GM18499 (cell line): ENCODE measurements around the gene RABAC1.
"Not testable (repeated sequence)": the region's sequence is repeated elsewhere in the genome, so short reads cannot be mapped to it uniquely, and the experiment has no call there.

ENCODE experiments used
- ATAC-seq: cut with Tn5 transposase; IDR thresholded peaks from one replicate; pipeline ENCODE4 v1.9.1; 2021; ENCODE audit warnings: moderate number of reproducible peaks; ENCODE audit not compliant: insufficient read depth, unreplicated experiment

RABAC1 gene

GRCh38 chr19:41919948-41920712, 39.0 kb downstream of the RABAC1 start:
- no peak for ATAC-seq

GRCh38 chr19:41918653-41919244, 40.4 kb downstream of the RABAC1 start:
- ATAC-seq: no peak

DNA sequence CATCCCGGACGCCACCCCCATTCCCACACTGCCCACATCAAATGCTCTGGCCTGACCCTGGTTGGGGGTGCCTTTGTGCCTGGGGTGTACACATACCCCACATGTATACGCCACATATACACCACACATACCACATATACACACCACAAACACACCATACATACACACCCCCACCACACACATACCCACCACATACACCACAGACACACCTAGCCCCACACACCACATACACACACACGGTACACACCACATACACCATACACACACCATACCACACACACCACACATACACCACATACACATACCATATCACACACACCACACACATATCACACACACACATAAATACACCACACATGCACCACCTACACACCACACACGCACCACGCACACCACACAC, 41.0 kb downstream of the RABAC1 start:
- ATAC-seq: no peak

- ATAC-seq: no peak
Measured at GRCh38 chr19:41917676-41918075, 41.4 kb downstream of the RABAC1 start.

DNA sequence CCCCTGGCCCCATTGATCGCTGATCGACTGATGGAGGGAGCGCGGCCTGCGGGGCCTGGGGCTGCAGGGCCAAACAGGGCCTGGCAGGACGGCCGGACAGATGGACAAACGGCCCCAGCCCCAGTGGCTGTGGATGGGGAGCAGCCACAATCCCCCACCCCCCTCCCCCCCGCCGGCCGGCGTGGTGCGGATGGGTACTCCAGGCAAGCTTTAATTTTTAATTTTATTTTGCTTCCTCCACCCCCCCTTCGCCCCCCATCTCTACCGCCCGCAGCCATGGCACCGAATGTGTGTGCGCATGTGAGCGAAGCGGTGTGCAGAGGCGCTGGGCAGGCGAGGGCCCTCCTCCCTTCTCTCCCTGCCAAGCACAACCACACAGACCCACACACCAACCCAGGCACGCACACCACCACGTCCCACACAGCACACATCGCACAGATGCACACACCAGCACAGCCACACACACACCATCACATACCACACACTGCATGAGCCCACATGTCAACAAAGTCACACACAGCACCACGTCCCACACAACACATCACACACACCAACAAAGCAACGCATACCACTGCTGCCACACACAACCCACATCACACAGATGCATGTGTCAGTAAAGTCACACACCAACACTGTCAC, 43.2 kb downstream of the RABAC1 start:
- no peak for ATAC-seq

DNA sequence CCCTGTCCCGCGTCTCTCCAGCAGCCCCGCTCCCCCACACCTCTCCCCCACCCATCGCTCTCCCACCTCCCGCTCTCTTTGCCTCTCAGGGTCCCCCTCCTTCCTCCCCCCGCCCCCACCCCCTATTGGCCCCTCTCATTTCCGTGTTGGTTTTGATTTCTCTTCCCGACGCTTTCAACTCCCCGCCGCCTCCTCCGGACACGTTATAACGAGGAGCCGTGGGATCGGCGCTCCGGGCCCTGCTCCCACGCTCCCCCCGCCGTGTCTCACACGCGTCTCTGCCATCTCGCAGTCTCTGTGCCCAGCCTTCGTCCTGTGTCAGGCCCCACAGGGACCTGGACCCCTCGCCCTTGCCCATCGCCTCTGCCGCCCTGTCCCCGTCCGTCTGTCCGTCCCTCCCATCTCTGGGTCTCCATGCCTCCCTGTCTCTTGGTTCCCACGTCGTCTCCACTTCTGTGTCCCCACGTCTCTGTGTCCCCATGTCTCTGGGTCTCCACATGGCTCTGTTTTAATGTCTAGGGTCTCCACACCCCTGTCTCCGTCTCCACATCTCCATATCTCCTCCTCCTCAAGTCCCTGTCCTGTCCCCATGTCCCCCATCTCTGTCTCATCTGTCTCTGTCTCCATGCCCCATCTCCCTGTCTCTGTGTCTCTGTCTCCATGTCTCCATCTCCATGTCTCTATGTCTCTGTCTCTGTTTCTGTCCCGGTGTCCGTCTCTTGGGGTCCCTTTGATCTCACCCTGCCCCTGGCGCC, 43.9 kb downstream of the RABAC1 start:
- no peak for ATAC-seq

DNA sequence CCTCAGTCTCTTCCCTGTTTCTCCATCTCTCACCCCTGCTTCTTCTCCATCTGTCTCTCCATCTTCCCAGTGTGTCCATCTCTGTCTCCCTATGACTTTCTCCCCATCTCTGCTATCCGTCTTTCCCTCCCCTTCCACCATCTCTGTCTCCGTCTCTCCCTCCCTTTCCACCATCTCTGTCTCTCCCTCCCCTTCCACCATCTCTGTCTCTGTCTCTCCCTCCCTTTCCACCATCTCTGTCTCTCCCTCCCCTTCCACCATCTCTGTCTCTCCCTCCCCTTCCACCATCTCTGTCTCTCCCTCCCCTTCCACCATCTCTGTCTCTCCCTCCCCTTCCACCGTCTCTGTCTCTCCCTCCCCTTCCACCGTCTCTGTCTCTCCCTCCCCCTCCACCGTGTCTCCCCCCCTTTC, 44.7 kb downstream of the RABAC1 start:
- ATAC-seq: not testable (repeated sequence)

- no peak for ATAC-seq
Measured at GRCh38 chr19:41913538-41914423, 45.3 kb downstream of the RABAC1 start.

DNA sequence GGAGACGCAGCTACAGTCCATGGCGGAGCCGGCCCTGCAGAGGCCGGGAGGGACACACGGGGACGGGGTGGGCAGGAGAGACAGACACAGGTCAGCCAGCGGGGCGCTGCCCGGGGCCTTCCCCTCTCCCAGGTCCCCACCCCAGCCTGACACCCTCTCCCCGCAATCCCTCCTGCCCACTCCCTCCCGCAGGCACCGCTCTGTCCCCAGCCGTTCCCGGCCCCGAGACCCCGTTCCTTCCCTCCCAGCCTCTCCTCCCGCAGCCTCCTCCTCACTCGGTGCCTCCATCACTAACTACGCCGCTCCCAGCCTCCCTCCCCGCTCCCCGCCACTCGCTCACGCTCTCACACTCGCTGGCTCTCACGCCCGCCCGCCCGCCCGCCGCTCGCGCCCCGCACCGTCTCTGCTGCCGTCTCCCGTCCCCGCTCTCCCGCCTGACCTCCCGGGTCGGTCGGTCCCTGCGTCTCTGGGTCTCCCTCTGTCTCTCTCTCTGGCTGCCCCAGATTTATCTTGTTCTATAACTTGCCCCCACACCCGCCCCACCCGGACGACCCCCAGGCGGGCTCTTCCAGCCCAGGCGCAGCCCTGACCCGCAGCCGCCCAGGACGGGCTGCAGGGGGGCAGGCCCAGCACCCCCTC, 46.1 kb downstream of the RABAC1 start:
- no peak for ATAC-seq

DNA sequence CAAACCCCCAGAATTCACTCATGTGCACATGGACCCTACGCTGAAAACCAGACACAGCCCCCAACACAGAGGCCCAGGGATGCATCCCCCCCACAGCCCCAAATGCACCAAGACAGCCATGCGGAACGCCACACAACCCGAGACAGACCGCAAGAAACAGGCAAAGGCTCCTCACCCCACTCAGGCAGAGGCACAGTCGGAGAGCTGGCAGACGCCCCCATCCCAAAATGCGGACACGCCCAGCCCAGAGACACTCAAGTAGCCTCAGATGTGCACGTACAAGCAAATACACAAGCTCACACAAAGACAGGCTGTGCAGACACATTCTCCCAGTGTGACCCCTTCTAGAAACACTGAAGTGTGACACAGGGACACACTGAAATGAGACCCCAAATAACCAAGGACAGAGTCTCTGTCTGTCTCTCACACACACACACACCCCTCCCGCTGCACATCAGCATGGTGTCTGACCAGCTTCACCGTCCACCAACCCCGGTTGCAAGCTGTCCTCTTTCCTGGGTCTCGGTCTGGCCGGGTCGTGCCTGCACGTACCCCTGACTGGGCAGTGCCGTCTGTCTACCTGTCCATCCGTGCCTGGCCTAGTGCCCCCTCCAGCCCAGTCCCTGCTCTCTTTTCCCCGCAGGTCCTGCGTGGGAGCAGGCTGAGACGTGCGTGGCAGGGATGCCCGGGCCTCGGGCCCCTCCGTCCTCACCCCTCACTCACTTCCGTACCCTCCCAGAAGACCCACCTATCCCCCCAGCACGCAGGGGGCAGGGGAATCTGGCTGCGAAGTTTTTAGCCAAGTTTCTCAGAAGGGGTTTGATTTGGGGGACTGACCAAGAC, 47.0 kb downstream of the RABAC1 start:
- no peak for ATAC-seq

DNA sequence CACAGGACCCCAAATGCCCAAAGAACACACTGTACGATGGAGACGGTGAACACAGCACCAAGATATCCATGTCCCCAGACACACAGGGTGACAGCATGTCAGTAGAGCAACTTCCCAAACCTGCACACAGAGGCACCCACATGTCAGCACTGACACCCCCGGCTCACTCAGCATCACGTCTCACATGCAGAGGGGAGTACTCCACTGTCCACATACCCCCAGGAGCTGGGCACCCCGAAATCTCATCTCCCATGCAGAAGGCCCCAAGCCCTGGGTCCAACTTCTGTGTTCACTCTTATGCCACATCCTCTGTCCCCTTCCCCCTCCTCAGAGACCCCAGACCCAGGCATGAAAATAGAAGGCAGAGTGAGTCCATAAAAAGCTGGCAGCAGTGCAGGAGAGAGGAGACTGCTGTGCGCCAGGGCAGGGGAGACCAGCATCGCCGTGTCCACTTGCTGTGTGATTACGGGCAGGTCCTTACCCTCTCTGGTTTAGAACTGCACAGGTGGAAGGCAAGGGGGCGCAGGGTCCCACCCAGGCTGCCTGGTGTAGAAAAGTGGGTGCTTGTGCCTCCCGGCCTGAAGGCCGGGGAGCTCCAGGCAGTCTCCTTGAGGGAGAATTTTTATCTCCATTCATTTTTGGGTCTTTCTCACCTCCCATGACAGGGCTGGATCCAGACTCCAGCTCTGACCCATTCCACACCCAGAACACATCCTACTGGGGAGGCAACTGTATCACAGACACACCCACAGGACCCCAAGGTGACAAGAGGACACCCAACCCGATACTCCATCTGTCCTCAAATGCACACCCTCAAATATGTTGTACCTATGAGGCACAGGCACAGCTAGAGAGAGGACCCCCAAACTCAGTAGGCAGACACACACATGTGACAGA, 47.9 kb downstream of the RABAC1 start:
- ATAC-seq: no peak

DNA sequence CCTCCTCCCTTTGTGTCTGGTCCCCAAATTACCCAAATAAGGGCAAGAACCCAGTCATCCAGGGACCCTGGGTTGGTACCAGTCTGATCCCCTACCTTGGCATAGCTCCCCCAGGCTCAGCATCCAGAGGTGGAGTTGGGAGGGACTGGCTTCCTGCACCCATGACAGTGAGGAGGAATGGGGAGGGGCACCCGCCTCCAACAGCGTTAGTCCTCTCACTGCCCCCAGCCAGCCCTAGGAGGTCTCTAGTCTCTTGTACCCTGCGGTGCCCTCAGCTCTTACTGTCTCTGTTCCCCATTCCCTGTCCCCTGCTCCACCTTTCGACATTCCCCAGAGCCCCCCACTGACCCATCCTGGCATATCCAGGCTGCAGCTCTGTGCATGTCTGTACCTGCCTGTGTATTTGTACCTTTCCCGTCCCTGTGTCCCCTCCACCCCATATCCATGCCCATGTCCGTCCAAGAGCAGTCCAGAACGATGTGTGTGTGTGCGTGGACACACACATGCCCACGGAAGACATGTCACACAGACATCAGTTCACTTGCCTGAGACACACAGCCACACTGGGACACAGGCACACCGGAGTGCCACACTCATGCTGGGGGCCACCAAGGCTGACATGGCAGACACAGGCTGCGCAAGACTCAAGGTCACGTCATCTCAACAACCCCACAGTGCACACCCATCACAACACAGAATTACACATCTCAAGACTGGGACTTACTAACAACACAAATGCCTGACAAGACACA, 48.7 kb downstream of the RABAC1 start:
- no peak for ATAC-seq

- no peak for ATAC-seq
Measured at GRCh38 chr19:41909706-41910105, 49.4 kb downstream of the RABAC1 start.

- no peak for ATAC-seq
Measured at GRCh38 chr19:41908724-41909464, 50.2 kb downstream of the RABAC1 start.

GRCh38 chr19:41907994-41908615, 51.0 kb downstream of the RABAC1 start:
- ATAC-seq: no peak
